Lower leg skin (tissue), 4 donors: ENCODE measurements around the gene GASK1A. TPM values are rescaled to one million over a fixed set of nuclear protein-coding genes. Genes with fewer than 3 reads are reported as not detected.

Experiments used
- DNase-seq, 2 donors: peaks; one replicate each; pipeline ENCODE4 v3.0.0-alpha.2; 2019; ENCODE audit warnings: low spot score in 2 of 2
- H3K4me3 ChIP-seq: fragments of 200-600 bp; sonication (generic); 2 replicates; pipeline ENCODE4 v1.5.1; 2017; ENCODE audit warnings: mild to moderate bottlenecking, low read depth; ENCODE audit not compliant: poor library complexity, severe bottlenecking
- CTCF ChIP-seq, 3 donors: fragments of 450-650 bp; IDR thresholded peaks; one replicate each; pipeline ENCODE4 v1.5.1; 2016; ENCODE audit warnings: antibody characterized with exemption in 3 of 3, mild to moderate bottlenecking in 3 of 3, moderate library complexity in 2 of 3
- POLR2A ChIP-seq, 2 donors: fragments of 450-650 bp; IDR thresholded peaks; one replicate each; pipeline ENCODE4 v1.6.1; 2016 to 2017; ENCODE audit warnings: antibody characterized with exemption in 2 of 2, mild to moderate bottlenecking in 1 of 2, moderate library complexity in 1 of 2
- WGBS, 2 donors: methylation state at CpG; one replicate each; pipeline ENCODE4 v1.1.5; 2018; 5-methylcytosine and 5-hydroxymethylcytosine counted together
- intact Hi-C: fragments of 100-400 bp; cut with DNase I; formaldehyde crosslinking; loops from one replicate; pipeline ENCODE4 v1.15.0; 2023; ENCODE audit warnings: low total_unique reads
- total RNA-seq, 4 donors: library from RNA; depleted of rRNA; stranded (reverse); fragments of >200 nt; gene quantifications; one replicate each; pipeline ENCODE4 v1.1.0, GENCODE V29; 2016

GASK1A gene
- total RNA-seq, 4 donors from 2014 or later, result 1.4 to 5.6 (median 3.3) TPM

GRCh38 chr3:43019826-43020225 is 40.7 kb downstream of the GASK1A start:
- TF ChIP-seq CTCF (IDR thresholded peaks at IDR 0.05) (no peak), POLR2A (IDR thresholded peaks at IDR 0.05) (no peak)
- intact Hi-C loops, result no loop called here

GRCh38 chr3:43021186-43021585 is 42.1 kb downstream of the GASK1A start:
- intact Hi-C loops, result no loop called here
- TF ChIP-seq CTCF (IDR thresholded peaks at IDR 0.05) (no peak), POLR2A (IDR thresholded peaks at IDR 0.05) (no peak)
- DNase-seq, result no peak
- no peak overlapping the region for H3K4me3 ChIP-seq
- WGBS, 2 donors, result 79 to 83% methylated on average over 4 of the region's 4 CpGs

More at GRCh38 chr3:43019826-43020225, 40.7 kb downstream of the GASK1A start:
- peak in 1 of 2 donors; percentile 48 for DNase-seq
- H3K4me3 ChIP-seq, result no peak overlapping the region

- no peak for DNase-seq
- TF ChIP-seq CTCF (IDR thresholded peaks at IDR 0.05) (no peak), POLR2A (IDR thresholded peaks at IDR 0.05) (no peak)
- no peak overlapping the region for H3K4me3 ChIP-seq
- intact Hi-C loops, result no loop called here
- WGBS, 2 donors, result 26 to 29% methylated on average over 1 of the region's 1 CpG
These were observed 43.0 kb downstream of the GASK1A start for GRCh38 chr3:43022121-43022520.

- 91 to 94% methylated on average over 4 of the region's 4 CpGs for WGBS, 2 donors
- intact Hi-C loops, result no loop called here
- DNase-seq, result peak in 1 of 2 donors; percentile 61
- TF ChIP-seq CTCF (IDR thresholded peaks at IDR 0.05) (no peak), POLR2A (IDR thresholded peaks at IDR 0.05) (no peak)
- H3K4me3 ChIP-seq, result no peak overlapping the region
These were observed 44.0 kb downstream of the GASK1A start for GRCh38 chr3:43023066-43023465.

GRCh38 chr3:43023746-43024145 is 44.6 kb downstream of the GASK1A start:
- peak in 1 of 2 donors; percentile 48 for DNase-seq
- intact Hi-C loops, result no loop called here
- TF ChIP-seq POLR2A (IDR thresholded peaks at IDR 0.05) (no peak), CTCF (IDR thresholded peaks at IDR 0.05) (no peak)
- no peak overlapping the region for H3K4me3 ChIP-seq
- 77 to 89% methylated on average over 5 of the region's 5 CpGs for WGBS, 2 donors

GRCh38 chr3:43024181-43024885 is 45.2 kb downstream of the GASK1A start:
- intact Hi-C loops, result no loop called here
- TF ChIP-seq CTCF (IDR thresholded peaks at IDR 0.05), result no peak
- TF ChIP-seq POLR2A (IDR thresholded peaks at IDR 0.05), result no peak
- DNase-seq, result peak in 1 of 2 donors; percentile 45
- no peak overlapping the region for H3K4me3 ChIP-seq
- 80 to 91% methylated on average over 5 to 6 of the region's 6 CpGs for WGBS, 2 donors
